GM18858 (cell line): ENCODE data around the gene ACVR2B.
A peak's percentile ranks its signal among the peaks of the same experiment; 100 is the strongest.
"Not testable (repeated sequence)": the region's sequence is repeated elsewhere in the genome, so short reads cannot be mapped to it uniquely, and the experiment has no call there.

Source experiments
- ATAC-seq: cut with Tn5 transposase; IDR thresholded peaks from one replicate; pipeline ENCODE4 v1.9.1; 2021; ENCODE audit not compliant: unreplicated experiment

The ACVR2B gene

DNA sequence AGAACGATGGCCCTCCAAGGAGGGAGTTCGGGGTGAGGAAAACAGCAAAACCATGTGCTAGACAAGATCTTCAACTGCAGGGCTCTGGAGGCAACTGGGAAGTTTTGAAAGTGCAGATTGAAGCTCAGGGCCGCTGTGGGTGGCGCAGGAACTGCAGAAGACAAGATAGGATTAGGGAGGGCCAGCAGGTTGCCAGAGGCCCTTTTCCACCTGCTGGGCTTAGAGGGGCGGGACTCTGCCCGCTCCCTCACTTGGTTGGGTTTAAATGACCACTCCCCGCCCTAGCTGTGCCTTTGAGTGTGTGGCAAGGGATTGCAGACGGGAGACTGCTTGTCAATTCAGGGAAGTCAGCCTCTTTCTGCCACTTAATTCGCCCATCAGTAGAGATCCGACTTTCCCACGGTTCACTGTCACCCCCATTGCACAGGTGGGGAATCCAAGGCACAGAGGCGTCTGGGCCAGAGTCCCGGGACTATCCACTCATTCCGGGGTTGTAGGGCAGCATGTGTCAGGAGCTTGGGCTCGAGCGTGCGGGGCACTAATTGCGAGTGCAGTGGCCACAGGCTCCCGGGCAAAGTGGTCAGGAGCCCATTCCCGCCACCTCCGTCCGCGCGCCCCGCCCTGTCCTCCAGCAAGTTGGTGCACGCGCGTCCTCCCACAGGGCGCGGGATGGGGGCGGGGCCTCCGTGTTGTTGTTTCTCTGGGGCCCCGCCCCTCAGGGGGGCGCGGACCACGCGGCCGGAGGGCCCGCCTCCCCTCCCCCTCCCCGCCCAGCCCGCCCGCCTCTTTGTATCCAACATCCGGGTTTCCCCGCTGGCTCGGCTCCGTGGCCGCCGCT is at the start of gene ACVR2B:
Gene ACVR2B, plus strand, starts transcription at position 816 of the 838 bp plus-strand sequence. CDS start 433 bp downstream, outside the sequence.
- ATAC-seq = peak; percentile 39

DNA sequence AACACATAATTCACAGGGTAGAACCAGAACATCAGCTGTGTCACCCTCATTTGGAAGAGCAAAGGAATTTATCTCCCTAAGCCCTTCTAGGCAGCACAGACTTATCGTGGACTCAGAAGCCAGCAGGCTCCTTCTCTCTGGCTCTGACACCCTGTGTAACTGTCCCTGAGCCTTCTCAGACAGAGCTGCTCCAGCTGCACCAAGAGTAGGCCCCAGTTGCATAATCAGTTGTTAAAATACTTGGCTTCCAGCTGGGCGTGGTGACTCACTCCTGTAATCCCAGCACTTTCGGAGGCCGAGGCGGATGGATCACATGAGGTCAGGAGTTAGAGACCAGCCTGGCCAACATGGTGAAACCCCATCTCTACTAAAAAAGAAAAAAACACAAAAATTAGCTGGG is 49.4 kb upstream of the ACVR2B start:
- ATAC-seq = no peak

DNA sequence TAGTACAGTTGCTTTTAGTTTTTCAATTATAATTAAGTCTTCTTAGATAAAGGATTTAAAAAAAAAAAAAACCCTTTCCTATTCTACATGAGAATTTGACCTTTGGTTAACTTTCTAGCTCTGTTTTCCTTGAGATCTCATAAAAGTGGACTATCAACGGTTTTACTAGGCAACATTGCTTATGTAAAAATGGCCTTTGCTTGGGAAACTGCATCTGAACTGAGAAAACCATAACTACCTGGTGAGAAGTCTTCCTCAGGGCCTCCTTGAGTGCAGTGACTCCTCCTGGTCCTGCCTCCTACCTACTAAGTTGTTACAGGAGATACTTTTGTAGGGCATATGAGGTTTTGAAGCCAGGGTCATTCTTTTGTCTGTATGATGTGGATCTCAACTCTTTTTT is 42.1 kb upstream of the ACVR2B start:
- no peak for ATAC-seq

DNA sequence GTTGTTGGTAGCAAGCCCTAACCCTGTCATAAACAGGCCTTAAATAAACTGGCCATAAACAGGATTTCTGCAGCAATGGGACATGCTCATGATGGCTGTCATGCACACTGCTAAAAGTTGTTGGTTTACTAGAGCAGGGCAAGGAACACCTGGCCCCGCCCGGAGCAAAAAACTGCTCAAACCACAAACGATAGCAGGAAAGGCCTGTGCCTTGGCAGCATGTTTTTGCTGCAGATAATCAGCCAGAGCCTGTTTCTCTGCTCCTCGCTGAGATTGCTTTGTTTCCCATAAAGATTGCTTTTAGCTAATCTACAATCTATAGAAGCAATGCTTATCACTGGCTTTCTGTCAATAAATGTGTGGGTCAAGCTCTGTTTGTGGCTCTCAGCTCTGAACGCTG is 32.9 kb upstream of the ACVR2B start:
- ATAC-seq = not testable (repeated sequence)

DNA sequence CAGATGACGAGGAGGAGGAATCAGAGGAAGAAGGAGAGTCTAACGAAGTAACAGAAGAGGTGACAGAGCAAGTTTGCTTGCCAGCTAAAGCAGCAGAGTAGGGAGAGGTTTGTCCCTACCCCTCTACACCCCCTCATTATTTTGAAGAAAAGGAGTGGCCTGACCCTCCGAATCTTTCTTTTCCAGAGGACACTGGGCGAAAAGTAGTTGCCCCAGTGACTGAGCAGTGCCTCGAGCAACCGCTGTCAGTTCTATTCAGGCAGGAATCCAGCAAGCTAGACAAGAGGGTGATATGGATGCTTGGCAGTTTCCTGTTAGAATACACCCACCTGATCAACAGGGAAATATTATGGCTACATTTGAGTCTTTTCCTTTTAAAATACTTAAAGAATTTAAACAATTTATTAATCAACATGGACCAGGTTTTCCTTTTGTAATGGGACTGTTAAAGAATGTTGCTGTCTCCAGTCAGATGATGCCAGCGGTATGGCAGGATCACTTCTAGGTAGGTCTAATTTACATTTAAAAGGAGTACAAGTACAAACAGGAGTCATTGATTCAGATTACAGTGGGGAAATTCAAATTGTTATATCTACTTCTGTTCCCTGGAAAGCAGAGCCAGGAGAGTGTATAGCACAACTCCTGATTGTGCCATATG is 31.9 kb upstream of the ACVR2B start:
- ATAC-seq = no peak

DNA sequence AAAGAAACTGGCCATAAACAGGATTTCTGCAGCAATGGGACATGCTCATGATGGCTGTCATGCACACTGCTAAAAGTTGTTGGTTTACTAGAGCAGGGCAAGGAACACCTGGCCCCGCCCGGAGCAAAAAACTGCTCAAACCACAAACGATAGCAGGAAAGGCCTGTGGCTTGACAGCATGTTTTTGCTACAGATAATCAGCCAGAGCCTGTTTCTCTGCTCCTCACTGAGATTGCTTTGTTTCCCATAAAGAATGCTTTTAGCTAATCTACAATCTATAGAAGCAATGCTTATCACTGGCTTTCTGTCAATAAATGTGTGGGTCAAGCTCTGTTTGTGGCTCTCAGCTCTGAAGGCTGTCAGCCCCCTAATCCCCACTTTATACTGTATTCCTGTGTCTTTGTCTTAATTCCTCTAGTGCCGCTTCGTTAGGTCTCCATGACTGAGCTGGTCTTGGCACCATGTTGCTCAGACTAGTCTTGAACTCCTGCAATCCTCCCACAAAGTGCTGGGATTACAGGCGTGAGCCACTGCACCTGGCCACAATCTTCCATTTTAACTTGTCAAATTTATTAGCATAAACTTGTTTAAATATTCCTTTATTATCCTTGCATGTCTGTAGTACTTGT is 26.8 kb upstream of the ACVR2B start:
- ATAC-seq = not testable (repeated sequence)

DNA sequence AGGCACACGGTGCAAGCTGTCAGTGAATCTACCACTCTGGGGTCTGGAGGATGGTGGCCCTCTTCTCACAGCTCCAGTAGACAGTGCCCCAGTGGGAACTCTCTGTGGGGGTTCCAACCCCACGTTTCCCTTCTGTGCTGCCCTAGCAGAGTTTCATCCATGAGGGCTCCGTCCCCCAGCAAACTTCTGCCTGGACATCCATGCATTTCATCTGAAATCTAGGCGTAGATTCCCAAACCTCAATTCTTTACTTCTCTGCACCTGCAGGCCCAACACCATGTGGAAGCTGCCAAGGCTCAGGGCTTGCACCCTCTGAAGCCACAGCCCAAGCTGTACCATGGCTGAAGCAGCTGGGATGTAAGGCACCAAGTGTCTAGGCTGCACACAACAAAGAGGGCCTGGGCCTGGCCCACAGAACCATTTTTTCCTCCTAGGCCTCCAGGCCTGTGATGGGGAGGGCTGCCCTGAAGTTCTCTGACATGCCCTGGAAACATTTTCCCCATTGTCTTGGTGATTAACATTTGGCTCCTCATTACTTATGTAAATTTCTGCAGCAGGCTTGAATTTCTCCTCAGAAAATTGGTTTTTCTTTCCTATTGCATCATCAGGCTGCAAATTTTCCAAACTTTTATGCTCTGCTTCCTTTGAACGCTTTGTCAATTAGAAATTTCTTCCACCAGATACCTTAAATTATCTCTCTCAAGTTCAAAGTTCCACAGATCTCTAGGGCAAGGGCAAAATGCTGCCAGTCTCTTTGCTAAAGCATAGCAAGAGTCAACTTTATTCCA is 20.6 kb upstream of the ACVR2B start:
- ATAC-seq = not testable (repeated sequence)

DNA sequence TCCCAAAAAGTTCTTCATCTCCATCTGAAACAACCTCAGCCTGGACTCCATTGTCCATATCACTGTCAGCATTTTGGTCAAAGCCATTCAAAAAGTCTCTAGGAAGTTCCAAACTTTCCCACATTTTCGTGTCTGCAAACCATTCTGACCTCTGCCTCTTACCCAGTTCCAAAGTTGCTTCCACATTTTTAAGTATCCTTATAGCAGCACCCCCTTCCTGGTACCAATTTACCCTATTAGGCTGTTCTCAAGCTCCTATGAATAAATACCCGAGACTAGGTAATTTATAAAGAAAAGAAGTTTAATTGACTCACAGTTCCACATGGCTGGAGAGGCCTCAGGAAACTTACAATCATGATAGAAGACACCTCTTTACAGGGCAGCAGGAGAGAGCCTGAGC is 20.0 kb upstream of the ACVR2B start:
- ATAC-seq = not testable (repeated sequence)

DNA sequence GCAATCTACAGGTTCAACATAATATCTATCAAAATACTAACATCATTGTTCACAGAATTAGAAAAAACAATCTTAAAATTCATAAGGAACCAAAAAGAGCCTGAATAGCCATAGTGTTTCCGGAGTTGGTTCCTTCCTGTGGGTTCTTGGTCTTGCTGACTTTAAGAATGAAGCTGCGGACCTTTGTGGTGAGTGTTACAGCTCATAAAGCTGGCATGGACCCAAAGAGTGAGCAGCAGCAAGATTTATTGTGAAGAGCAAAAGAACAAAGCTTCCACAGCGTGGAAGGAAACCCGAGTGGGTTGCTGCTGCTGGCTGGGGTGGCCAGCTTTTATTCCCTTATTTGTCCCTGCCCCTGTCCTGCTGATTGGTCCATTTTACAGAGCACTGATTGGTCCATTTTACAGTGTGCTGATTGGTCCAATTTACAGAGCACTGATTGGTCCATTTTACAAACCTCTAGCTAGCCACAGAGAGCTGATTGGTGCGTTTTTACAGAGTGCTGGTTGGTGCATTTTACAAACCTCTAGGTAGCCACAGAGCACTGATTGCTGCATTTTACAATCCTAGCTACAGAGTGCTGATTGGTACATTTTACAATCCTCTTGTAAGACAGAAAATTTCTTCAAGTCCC is 15.1 kb upstream of the ACVR2B start:
- not testable (repeated sequence) for ATAC-seq

DNA sequence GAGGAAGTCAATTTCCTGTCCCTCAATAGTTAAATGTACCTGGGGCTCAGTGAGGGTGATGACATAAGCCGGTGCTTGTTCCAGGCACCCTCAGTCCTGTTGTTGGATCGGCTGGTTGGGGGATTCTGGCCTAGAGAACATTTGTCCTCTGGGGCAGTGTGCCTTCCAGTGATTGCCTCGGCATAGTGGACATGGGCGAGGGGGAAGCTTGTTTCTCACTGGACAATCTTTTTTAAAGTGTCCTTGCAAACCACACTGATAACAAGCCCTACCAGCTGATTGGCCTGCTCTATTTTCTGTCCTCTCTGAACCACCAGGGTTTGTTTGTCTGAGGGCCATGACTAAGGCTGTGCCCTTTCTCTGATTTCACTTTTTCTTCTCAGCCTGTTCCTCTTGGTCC is 10.5 kb upstream of the ACVR2B start:
- not testable (repeated sequence) for ATAC-seq

DNA sequence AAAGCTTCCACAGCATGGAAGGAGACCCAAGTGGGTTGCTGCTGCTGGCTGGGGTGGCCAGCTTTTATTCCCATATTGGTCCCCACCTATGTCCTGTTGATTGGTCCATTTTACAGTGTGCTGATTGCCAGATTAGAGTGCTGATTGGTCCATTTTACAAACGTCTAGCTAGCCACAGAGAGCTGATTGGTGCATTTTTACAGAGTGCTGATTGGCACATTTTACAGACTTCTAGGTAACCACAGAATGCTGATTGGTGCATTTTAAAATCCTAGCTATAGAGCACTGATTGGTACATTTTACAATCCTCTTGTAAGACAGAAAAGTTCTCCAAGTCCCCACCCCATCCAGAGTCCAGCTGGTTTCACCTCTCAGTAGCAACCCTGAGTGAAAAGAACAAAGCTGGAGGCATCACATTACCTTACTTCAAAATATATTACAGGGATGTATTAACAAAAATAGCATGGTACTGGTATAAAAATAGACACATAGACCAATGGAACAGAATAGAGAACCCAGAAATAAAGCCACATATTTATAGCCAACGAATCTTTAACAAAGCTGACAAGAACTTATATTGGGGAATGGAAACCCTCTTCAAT is 7.5 kb upstream of the ACVR2B start:
- no peak for ATAC-seq

DNA sequence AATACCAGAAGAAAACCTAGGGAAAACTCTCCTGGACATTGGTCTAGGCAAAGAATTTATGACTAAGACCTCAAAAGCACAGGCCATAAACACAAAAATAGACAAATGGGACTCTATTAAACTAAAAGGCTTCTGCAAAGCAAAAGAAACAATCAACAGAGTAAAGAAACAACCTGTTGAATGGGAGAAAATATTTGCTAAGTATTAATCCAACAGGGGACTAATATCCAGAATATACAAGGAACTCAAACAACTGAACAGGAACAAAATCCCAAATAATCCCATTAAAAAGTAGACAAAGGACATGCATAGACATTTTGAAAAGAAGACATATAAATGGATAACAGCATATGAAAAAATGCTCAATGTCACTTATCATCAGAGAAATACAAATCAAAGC is 6.9 kb upstream of the ACVR2B start:
- no peak for ATAC-seq

DNA sequence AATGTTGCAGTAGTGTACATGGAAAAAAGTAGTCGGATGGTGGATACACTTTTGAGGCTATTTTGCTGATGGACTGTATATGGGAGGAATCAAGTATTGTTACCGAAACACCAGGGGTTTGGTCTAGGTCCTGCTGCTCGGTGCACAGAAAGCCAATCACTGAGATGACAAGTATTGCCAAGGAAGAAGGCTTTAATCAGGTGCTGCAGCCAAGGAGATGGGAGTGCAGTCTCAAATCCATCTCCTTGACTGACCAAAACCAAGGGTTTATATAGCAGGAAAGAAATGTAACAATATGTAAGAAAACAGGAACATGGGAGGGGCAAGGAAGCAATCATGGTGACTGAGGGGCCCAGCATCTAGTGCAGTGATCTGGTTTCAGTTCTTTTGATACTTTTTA is 2.8 kb upstream of the ACVR2B start:
- ATAC-seq = no peak

DNA sequence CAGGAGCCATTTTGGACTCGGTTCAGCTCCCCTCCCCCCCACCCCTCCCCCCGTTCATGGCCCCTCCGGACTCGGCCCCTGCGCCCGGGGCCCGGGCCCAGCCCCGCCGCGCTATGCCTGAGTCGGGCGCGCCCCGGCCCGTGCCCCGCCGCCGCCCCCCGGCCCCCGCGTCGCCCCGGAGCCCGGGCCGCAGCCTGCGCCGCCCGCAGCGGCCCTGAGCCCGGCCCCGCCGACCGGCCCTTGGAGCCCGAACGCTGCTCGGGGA is 155 bp downstream of the ACVR2B start:
- ATAC-seq = no peak

DNA sequence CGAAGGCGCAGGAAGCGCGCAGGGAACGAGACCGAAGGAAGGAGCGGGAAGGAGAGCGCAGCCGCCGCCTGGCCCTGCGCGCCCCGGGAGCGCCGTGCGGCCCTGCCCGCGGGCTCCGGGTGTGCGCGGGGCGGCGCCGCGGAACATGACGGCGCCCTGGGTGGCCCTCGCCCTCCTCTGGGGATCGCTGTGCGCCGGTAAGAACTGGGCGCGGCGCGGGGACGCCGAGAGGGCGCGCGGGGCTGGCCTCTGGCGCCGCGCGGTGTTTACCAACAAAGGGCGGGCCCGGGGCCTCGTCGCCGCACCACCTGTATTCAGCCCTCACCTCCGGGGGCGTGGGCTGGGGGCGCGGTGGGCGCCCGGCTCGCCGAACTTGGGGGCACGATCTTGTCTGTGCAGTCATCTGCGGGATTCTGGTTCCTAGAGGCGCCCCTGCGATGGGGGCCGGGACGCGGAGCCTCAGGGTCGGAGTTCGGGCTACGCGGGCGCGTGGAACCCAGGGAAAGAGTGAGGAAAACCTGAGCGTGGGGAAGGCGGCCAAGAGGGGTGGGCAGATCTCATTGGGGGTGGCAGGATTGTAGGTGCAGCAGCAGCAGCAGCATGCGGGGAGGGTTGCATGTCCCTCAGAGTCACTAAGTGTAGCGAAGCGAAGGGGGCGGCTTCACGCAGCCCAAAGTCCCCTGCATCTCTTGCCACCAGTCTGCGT is 641 bp downstream of the ACVR2B start:
- ATAC-seq = peak; percentile 31

DNA sequence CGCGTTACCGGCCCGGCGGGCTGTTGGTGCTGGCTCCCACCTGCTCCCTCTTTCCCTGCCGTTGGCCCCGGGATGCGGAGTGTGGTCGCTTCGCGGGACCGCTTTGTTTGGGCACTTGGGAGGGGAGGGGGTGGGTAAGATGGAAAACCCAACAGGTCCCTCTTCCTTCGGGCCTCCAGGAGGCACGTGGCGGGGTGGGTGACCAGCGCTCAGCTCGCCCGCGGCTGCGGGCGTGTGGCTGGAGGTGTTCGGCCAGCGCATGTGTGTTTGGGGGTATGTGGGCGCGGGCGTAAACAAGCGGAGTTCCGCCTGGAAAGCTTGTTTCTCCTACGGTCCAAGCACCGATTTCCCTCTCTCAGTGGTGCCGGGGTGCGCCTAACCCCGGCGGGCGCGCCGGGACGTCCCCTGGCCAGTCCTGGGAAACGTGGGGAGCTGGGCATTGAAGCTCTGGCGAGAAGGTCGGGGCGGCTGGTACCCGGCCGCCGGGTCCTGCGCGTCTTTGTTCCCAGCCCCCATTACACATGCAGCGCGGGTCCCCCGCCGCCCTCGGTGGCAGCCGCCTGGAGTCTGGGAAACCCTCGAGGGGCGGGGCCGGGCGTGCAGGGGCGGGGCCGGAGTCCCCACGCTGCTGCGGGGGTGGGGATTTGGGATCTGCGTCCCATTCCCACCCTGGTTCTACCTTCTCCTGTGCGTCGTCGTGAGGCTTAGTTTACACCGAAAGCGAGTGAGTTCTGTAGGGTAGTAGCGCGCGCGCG is 1.4 kb downstream of the ACVR2B start:
- ATAC-seq = no peak

DNA sequence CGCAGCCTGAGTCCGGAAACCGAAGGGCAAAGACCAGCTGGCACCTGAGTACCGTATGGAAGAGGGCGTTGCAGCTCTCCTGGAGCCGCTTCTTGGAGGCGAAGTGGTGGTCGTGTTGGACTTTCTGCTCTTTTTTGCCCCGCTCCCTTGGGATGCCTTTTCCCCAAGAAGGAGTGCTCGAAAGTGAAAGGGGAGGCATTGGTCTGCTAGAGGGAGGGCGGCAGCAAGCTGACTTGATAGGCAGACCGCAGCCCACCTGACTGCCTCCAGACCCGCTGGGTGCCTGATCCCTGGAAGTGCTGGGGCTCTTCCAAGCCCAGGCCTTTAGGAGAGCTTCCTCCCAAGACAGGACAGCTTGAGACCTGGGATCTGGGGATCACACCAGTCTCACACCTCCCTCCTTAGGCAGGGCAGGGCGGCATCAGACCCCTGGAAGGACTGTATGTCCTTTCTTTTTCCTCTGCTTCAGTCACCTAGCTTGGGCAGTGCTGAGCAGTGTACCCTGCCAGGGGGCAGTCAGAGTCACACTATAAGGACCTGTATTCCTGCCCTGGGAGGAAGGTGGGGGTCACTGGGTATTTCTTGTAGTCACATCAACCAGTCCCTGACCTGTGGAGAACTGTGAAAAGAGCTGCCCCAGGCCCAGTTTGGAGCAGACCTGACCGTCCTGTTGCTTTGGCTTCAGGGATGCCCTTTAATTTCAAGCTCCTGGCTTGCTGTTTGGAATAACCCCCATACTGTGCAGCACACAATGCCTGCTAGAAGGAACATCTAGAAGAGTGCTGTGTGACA is 2.1 kb downstream of the ACVR2B start:
- ATAC-seq = no peak
